Gastroesophageal sphincter (tissue), 2 donors: Measurements from ENCODE around the gene PANX2.

Experiments used
- POLR2A ChIP-seq, 2 donors: fragments of 450-650 bp; IDR thresholded peaks; one replicate each; pipeline ENCODE4 v1.6.1; 2017; ENCODE audit warnings: antibody characterized with exemption in 2 of 2, mild to moderate bottlenecking in 2 of 2, moderate library complexity in 1 of 2
- POLR2AphosphoS5 ChIP-seq: sonication (generic); formaldehyde crosslinking; IDR thresholded peaks from one replicate; pipeline ENCODE4 v1.6.1; 2017; ENCODE audit warnings: antibody characterized with exemption

DNA sequence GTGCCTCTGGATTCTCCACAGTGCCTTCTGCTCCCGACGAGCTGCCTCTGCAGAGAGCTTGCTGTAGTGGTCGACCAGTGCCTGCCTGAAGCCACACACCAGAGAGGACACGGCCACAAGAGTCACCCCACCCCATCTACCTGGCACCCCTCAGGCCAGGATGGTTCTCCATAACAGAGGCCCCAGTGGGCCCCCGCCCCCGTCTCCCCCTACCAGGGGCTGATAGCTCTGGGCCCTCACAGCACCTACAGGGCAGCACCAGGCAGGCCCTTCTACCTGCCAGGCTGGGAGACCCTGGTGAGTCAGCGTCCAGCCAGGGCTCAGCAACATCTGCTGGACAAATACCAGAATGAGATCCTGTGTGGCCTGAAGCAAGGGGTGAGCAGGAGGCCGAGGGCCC lies 52.0 kb downstream of the PANX2 start:
- TF ChIP-seq POLR2AphosphoS5, result no peak
- TF ChIP-seq POLR2A (IDR thresholded peaks at IDR 0.05), result no peak
